VCaP (cell line): ENCODE data around the gene NELL1.

Experiments used
- H3K27ac ChIP-seq: fragments of 450-650 bp; 2 replicates; pipeline ENCODE4 v1.5.1; 2017
- TF ChIP-seq, protein P1 (sequence below): fragments of 450-650 bp; conservative IDR thresholded peaks from 2 replicates; pipeline ENCODE4 v1.5.1; 2017; ENCODE audit warnings: mild to moderate bottlenecking, moderate library complexity

NELL1 gene

DNA sequence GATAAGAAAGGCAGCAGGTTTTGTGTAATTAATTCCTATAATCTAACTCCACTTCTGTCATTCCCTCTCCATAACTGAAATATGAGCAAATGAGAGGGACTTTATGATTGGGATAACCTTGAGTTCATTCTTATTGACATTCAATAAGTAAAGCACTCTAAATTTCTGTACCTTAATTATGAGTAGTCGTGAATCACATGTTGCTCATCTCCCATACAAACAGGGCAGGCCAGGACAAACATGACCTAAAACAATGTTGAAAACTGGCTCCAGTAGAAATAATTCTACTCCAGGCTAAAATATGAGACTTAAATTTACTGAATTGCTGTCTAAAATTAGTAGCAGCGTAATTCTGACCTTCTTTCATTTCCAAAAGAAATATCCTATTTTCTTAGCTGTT, 505.4 kb downstream of the NELL1 start:
- TF ChIP-seq, protein P1, sequence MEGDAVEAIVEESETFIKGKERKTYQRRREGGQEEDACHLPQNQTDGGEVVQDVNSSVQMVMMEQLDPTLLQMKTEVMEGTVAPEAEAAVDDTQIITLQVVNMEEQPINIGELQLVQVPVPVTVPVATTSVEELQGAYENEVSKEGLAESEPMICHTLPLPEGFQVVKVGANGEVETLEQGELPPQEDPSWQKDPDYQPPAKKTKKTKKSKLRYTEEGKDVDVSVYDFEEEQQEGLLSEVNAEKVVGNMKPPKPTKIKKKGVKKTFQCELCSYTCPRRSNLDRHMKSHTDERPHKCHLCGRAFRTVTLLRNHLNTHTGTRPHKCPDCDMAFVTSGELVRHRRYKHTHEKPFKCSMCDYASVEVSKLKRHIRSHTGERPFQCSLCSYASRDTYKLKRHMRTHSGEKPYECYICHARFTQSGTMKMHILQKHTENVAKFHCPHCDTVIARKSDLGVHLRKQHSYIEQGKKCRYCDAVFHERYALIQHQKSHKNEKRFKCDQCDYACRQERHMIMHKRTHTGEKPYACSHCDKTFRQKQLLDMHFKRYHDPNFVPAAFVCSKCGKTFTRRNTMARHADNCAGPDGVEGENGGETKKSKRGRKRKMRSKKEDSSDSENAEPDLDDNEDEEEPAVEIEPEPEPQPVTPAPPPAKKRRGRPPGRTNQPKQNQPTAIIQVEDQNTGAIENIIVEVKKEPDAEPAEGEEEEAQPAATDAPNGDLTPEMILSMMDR = no peak
- H3K27ac ChIP-seq = no peak overlapping the region

DNA sequence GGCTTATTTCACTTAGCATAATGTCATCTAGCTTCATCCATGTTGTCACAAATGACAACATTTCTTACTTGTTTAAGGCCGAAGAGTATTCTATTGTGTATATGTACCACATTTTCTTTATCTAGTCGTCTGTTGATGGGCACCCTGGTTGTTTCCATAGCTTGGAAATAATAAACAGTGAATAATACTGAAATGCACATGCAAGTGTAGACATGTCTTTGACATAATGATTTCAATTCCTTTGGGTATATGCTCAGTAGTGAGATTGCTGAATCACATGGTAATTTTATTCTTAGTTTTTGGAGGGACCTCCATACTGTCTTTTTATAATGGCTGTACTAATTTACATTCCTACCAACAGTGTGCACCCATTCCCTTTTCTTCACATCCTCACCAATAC, 508.0 kb downstream of the NELL1 start:
- TF ChIP-seq, protein P1 = no peak

DNA sequence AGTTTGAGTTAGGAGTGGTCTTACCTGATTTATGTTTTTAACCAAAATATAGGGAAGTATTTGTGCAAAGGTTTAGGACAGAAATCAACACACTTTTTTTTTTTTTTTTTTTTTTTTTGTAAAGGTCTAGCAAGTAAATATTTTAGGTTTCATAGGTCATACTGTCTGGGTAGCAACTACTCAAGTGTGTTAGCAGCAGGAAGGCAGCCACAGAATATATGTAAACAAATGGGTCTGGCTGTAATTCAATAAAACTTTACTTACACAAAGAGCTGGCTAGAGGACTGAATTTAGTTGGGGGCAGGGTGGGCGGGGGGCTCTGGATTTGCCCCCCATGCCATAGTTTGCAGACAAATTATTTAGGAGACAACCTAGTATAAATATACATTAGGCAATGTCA, 510.4 kb downstream of the NELL1 start:
- TF ChIP-seq, protein P1 = no peak
- H3K27ac ChIP-seq = no peak overlapping the region

More for the DNA sequence above, 508.0 kb downstream of the NELL1 start:
- H3K27ac ChIP-seq = no peak overlapping the region

DNA sequence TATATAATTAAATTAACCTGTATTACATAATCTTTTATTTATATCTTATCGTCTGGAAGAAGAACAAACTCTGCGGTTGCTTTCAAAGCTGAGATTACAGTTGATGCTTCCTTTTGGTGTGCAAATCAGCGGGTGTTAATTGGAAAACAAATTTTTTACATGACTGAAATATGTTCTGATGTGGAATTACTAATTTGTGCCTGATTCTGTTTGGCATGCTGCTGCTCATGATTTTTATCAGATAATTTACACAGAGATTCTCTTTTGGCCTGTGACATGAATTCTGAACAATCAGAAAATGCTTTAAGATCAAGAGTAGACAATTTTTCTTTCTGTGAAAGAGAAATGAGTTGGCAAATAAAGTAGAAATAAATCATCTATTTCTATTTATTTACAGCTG, 510.8 kb downstream of the NELL1 start:
- no peak overlapping the region for H3K27ac ChIP-seq
- TF ChIP-seq, protein P1 = no peak

DNA sequence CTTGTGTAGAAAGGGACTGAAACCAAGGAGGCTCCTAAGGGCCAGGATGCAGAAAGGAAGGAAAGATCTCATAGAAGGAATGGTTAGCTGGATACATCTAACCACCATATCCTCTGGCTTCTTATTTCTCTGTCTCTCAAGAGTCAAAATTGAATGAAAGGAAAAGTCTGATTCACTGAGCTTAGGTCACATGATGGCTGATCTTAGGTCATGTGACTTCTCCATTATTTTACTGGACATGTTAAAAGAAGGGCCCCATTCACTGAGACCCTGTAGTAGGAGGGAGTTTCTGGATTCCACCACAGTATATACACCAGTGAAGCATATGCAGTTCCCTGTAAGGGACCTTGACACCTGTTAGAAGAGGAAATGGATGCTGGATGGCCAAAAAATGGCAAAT, 516.6 kb downstream of the NELL1 start:
- TF ChIP-seq, protein P1 = no peak
- no peak overlapping the region for H3K27ac ChIP-seq

DNA sequence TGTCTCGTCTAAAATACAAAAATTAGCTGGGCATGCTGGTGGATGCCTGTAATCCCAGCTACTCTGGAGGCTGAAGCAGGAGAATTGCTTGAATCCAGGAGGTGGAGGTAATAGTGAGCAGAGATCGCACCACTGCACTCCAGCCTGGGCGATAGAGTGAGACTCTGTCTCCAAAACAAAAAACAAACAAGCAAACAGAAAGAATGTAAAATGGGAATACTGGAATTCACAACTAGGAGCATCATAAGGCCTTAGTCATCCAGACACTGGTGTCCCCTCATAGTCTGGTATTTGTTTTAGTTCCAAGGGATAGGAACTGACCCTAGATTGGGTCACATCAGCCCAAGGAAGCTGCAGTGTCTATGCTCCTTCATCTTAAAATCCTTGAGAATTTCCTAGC, 520.8 kb downstream of the NELL1 start:
- no peak overlapping the region for H3K27ac ChIP-seq
- TF ChIP-seq, protein P1 = no peak

DNA sequence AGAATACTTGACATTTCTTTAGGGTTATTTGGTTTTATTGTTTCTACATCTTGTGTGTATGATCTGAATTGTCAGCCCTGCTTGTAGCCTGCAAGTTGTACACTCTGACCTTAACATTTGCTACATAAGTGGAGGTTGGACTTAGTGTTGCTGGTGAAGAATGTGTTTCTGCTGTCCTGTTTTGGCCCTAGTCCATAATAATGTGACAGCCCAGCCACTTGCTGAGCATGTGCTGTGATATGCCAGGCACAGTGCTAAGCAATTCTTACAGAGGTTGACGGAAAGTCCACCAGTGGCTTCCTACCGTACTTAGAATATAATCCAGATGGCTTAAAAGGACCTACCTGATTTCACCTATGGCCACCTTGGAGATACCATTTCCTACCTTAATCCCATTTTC, 526.6 kb downstream of the NELL1 start:
- TF ChIP-seq, protein P1 = no peak
- H3K27ac ChIP-seq = no peak overlapping the region

DNA sequence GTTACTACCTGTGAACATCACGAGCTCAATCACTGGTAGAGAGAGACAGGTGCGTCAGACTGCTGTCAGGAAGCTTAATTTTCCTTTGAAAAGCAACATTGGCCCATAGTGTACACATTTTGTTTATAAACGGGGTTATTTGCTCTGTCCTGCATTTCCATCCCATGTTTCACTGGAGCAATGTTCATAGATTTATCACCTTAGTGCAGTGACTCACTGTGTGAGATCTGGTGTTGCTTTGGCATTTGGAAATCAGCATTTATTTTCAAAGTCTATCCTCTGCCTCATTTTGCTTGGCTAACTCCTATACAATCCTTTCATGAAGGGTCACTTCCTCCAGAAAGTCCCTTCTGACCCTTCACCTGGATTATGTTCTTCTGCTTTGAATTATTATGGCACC, 529.1 kb downstream of the NELL1 start:
- H3K27ac ChIP-seq = no peak overlapping the region
- TF ChIP-seq, protein P1 = no peak
